HepG2 (cell line): Measurements from ENCODE around the gene CD46. TPM values are rescaled to one million over a fixed set of nuclear protein-coding genes. Genes with fewer than 3 reads are reported as not detected.

Experiments used
- ARNTL ChIP-seq: sonication (generic); formaldehyde crosslinking; IDR thresholded peaks from 2 replicates; pipeline ENCODE4 v1.4.0; 2020; ENCODE audit warnings: mild to moderate bottlenecking, missing genetic modification reagents
- HDAC1 ChIP-seq: sonication (generic); formaldehyde crosslinking; IDR thresholded peaks from 2 replicates; pipeline ENCODE4 v1.5.1; 2020; ENCODE audit warnings: mild to moderate bottlenecking, missing genetic modification reagents
- HNRNPL ChIP-seq: fragments of 200-400 bp; formaldehyde crosslinking; IDR thresholded peaks from 2 replicates; pipeline ENCODE4 v1.6.1; 2017; ENCODE audit warnings: mild to moderate bottlenecking, low read depth, low read length
- IRF2 ChIP-seq: IDR thresholded peaks from 2 replicates; pipeline ENCODE4 v1.6.1; 2018; ENCODE audit warnings: missing genetic modification reagents, missing compliant biosample characterization
- MEIS2 ChIP-seq: sonication (generic); formaldehyde crosslinking; IDR thresholded peaks from 2 replicates; pipeline ENCODE4 v1.9.0; 2021; ENCODE audit warnings: mild to moderate bottlenecking, missing genetic modification reagents
- PITX1 ChIP-seq: sonication (generic); formaldehyde crosslinking; IDR thresholded peaks from 2 replicates; pipeline ENCODE4 v1.5.1; 2020; ENCODE audit warnings: mild to moderate bottlenecking, missing genetic modification reagents
- RNF2 ChIP-seq: fragments of 450-650 bp; conservative IDR thresholded peaks from 2 replicates; pipeline ENCODE4 v1.6.1; 2016; ENCODE audit warnings: low read depth
- SAFB2 ChIP-seq: sonication (generic); formaldehyde crosslinking; IDR thresholded peaks from 2 replicates; pipeline ENCODE4 v1.5.1; 2020; ENCODE audit warnings: missing genetic modification reagents, low read depth, mild to moderate bottlenecking, borderline replicate concordance
- SALL2 ChIP-seq: sonication (generic); formaldehyde crosslinking; IDR thresholded peaks from 2 replicates; pipeline ENCODE4 v1.8.1; 2023; ENCODE audit warnings: mild to moderate bottlenecking, missing genetic modification reagents, inconsistent platforms
- TBP ChIP-seq: sonication (generic); formaldehyde crosslinking; IDR thresholded peaks from 2 replicates; pipeline ENCODE4 v1.5.0; 2020; ENCODE audit warnings: missing genetic modification reagents
- YEATS4 ChIP-seq: sonication (generic); formaldehyde crosslinking; IDR thresholded peaks from 2 replicates; pipeline ENCODE4 v1.4.0; 2020; ENCODE audit warnings: missing genetic modification reagents, borderline replicate concordance
- ZBED4 ChIP-seq: sonication (generic); formaldehyde crosslinking; IDR thresholded peaks from 2 replicates; pipeline ENCODE4 v1.4.0; 2020; ENCODE audit warnings: missing genetic modification reagents, borderline replicate concordance
- ZNF329 ChIP-seq: sonication (generic); formaldehyde crosslinking; IDR thresholded peaks from 2 replicates; pipeline ENCODE4 v1.9.0; 2021; ENCODE audit warnings: low read depth, mild to moderate bottlenecking, missing genetic modification reagents
- ZNF770 ChIP-seq: sonication (generic); formaldehyde crosslinking; IDR thresholded peaks from 2 replicates; pipeline ENCODE4 v1.5.0; 2020; ENCODE audit warnings: mild to moderate bottlenecking, missing genetic modification reagents
- polyA plus RNA-seq, 8 experiments: library from polyadenylated mRNA; depleted of rRNA in 3 of 8; stranded (reverse) in 7 of 8; unstranded in 1 of 8; fragments of >200 nt; fragmentation: Illumina TruSeq in 4 of 8; extraction: Trizol in 4 of 8; gene quantifications; 2 replicates each; pipeline versions ENCODE4 v1.2.1 to v1.2.3, GENCODE V29; 2011 to 2016; ENCODE audit warnings: low read depth in 4 of 8, missing spikeins in 1 of 8, mixed read lengths in 1 of 8; ENCODE audit not compliant: insufficient read depth in 1 of 8
- total RNA-seq, 5 experiments: library from RNA; depleted of rRNA; stranded (reverse); fragments of >200 nt; fragmentation: Illumina TruSeq; extraction: Trizol; gene quantifications; 2 replicates each; pipeline ENCODE4 v1.2.3, GENCODE V29; 2016; ENCODE audit warnings: low read depth in 1 of 5
- TF ChIP-seq, protein P1 (sequence below): sonication (generic); formaldehyde crosslinking; IDR thresholded peaks from 2 replicates; pipeline ENCODE4 v1.4.0; 2020; ENCODE audit warnings: missing genetic modification reagents
- TF ChIP-seq, protein P2 (sequence below): sonication (generic); formaldehyde crosslinking; IDR thresholded peaks from 2 replicates; pipeline ENCODE4 v1.9.0; 2021; ENCODE audit warnings: missing genetic modification reagents, mild to moderate bottlenecking, borderline replicate concordance

Gene CD46
- total and polyA plus RNA-seq, 2 of the 13 experiments (the other 11 are each of a cell fraction or from before 2014, with no cell fraction given), result 130 to 277 TPM

- TF ChIP-seq ZBED4 (CRISPR knock-in tag) (no peak), SALL2 (CRISPR knock-in tag) (0 out of 2 replicates have a peak, but pooled peaks have one; percentile 24), YEATS4 (peak; percentile 79; the same call in 1 of the 2 replicates), IRF2 (peak; percentile 76; the same call in 1 of the 2 replicates), ZNF770 (CRISPR knock-in tag) (no peak), ARNTL (CRISPR knock-in tag) (0 out of 2 replicates have a peak, but pooled peaks have one; percentile 55), HDAC1 (CRISPR knock-in tag) (peak; percentile 87), TBP (CRISPR knock-in tag) (no peak), SAFB2 (CRISPR knock-in tag) (0 out of 2 replicates have a peak, but pooled peaks have one; percentile 34), ZNF329 (CRISPR knock-in tag) (no peak), HNRNPL (peak; percentile 79; the same call in 1 of the 2 replicates), MEIS2 (CRISPR knock-in tag) (peak; percentile 21; the same call in 1 of the 2 replicates), PITX1 (CRISPR knock-in tag) (0 out of 2 replicates have a peak, but pooled peaks have one; percentile 49), RNF2 (0 out of 2 replicates have a peak, but pooled peaks have one; percentile 23)
- TF ChIP-seq, protein P1, sequence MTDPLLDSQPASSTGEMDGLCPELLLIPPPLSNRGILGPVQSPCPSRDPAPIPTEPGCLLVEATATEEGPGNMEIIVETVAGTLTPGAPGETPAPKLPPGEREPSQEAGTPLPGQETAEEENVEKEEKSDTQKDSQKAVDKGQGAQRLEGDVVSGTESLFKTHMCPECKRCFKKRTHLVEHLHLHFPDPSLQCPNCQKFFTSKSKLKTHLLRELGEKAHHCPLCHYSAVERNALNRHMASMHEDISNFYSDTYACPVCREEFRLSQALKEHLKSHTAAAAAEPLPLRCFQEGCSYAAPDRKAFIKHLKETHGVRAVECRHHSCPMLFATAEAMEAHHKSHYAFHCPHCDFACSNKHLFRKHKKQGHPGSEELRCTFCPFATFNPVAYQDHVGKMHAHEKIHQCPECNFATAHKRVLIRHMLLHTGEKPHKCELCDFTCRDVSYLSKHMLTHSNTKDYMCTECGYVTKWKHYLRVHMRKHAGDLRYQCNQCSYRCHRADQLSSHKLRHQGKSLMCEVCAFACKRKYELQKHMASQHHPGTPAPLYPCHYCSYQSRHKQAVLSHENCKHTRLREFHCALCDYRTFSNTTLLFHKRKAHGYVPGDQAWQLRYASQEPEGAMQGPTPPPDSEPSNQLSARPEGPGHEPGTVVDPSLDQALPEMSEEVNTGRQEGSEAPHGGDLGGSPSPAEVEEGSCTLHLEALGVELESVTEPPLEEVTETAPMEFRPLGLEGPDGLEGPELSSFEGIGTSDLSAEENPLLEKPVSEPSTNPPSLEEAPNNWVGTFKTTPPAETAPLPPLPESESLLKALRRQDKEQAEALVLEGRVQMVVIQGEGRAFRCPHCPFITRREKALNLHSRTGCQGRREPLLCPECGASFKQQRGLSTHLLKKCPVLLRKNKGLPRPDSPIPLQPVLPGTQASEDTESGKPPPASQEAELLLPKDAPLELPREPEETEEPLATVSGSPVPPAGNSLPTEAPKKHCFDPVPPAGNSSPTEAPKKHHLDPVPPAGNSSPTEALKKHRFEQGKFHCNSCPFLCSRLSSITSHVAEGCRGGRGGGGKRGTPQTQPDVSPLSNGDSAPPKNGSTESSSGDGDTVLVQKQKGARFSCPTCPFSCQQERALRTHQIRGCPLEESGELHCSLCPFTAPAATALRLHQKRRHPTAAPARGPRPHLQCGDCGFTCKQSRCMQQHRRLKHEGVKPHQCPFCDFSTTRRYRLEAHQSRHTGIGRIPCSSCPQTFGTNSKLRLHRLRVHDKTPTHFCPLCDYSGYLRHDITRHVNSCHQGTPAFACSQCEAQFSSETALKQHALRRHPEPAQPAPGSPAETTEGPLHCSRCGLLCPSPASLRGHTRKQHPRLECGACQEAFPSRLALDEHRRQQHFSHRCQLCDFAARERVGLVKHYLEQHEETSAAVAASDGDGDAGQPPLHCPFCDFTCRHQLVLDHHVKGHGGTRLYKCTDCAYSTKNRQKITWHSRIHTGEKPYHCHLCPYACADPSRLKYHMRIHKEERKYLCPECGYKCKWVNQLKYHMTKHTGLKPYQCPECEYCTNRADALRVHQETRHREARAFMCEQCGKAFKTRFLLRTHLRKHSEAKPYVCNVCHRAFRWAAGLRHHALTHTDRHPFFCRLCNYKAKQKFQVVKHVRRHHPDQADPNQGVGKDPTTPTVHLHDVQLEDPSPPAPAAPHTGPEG (CRISPR knock-in tag), result 0 out of 2 replicates have a peak, but pooled peaks have one; percentile 18
- TF ChIP-seq, protein P2, sequence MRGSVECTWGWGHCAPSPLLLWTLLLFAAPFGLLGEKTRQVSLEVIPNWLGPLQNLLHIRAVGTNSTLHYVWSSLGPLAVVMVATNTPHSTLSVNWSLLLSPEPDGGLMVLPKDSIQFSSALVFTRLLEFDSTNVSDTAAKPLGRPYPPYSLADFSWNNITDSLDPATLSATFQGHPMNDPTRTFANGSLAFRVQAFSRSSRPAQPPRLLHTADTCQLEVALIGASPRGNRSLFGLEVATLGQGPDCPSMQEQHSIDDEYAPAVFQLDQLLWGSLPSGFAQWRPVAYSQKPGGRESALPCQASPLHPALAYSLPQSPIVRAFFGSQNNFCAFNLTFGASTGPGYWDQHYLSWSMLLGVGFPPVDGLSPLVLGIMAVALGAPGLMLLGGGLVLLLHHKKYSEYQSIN (CRISPR knock-in tag), result 0 out of 2 replicates have a peak, but pooled peaks have one; percentile 60
Measured at GRCh38 chr1:207752456-207752998, 673 bp downstream of the CD46 start (continued).
